Head of caudate nucleus (tissue), 42 donors: Measurements from ENCODE around the gene PADI1.

Experiments
- DNase-seq, 42 donors: peaks; one replicate each; pipeline versions ENCODE4 v3.0.0 to v3.0.0-alpha.2; 2020 to 2021; ENCODE audit warnings: mixed read lengths in 7 of 42
- intact Hi-C: fragments of 100-400 bp; cut with DNase I; formaldehyde crosslinking; loops from one replicate; pipeline ENCODE4 v1.15.0; 2022

Gene PADI1

DNA sequence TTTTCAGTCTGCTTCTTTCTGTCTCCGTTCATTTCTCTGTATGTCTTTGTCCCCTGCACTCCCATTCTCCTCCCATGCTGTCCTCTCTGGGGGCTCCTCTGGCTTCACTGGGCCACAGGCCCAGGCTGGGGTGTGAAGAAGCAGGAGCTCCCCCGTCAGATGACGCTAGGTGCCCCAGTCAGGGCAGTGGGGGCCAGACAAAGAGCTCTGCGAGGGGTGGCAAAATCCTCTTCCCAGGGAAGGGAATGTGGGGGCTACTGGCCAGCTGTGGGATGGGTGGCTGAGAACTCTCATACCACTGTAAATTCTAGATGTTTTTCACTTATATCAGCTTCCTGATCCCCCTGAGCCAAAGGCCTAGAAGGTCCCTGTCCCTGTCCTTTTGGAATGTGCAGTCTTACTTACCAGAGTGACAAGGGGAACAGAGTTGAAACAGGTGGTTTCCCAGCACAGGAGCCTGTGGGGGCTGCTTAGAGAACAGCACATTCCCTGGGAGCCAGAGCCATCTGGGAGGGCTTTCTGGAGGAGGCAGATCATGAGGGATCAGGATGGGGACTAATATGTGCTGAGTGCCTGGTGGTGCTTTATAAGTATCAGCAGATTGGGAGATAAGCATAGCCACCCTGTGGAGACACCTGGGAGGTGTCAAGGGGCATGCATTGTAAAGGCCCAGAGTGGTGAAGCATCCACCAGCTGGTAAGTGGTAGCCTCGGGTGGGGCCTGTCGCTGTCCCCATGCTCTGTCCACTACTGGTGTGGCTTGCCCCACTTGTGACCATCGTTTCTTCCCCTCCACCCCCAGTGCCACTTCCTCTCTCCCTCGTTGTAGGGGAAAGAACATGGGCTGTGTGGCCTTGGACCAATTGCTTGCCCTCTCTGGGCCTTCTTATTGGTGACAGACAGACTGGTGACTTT lies 10.1 kb upstream of the PADI1 start:
- DNase-seq: peak in 6 of 42 donors; percentile 1 to 31 (median 11)
- intact Hi-C loops: no loop called here

DNA sequence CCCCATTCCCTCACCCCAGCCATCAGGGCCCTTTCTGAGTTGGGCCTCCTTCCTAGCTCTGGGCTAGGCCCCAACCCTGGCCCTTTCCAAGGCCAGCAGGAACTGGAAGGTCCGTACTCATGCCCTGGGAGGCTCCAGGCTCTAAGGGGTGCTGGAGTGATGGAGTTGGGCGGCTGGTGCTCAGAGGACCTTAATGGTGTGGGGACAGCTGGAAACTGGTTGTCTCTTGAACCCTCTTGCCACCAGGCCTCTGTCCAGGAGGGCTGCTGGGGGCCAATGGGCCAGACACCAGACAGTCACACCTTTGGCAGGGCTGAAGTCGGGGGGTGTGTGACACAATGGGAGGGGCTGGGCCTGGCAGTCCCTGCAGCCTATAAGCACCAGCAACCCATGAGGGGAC lies 9.2 kb upstream of the PADI1 start:
- peak in 8 of 42 donors; percentile 0 to 22 (median 9) for DNase-seq
- intact Hi-C loops: no loop called here

DNA sequence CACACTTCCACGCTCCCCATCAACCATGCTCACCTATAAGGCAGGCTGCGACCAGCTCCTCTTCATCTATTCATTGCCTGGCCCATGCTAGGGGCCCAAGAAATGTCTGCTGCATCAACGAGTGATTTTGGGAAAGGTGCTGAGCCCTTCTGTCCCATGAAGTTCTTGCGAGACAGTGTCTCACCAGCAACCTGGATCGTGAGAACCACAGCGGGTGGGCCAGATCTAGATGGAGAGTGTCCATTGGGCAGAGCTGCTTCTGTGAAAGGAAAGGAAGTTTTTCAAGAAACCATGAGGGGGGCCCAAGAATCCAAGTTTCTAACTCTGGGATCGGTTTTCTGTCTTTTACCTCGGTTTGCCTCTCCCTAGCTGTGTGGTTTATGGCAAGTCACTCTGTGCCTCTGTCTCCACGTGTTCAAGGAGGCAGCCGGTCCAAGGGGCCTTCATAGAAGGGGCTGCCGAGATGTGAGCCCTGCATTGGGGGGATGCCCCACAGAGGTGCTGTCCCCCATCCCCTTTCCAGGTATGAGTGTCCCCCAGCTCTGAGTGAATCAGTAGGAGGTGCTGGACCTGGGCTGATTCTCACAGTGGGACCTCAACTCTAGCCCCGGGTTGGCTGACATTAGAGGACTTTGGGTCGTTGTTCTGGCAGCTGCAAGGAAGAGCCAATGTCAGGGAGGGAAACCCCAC lies 8.3 kb upstream of the PADI1 start:
- DNase-seq: peak in 12 of 42 donors; percentile 1 to 19 (median 8)

DNA sequence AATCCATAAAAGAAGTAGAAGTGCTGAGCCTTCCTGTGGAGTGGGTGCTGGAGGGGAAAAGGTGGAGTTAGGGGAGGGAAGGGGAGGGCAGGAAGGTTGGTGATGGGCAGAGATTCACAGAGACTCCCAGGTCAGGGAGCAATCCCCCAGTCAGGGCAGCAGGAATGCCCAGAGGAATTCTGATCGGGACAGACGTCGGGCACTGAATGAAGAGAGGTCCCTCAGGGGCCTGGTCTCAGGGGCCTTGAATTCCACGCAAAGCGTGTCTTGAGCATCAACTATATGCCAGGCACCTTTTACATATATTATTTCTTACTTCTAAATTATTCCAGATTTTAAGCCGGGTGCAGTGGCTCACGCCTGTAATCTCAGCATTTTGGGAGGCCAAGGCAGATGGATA lies 7.2 kb upstream of the PADI1 start:
- intact Hi-C loops: no loop called here
- DNase-seq: peak in 6 of 42 donors; percentile 1 to 23 (median 4)

More for the DNA sequence above, 8.3 kb upstream of the PADI1 start:
- intact Hi-C loops: no loop called here

DNA sequence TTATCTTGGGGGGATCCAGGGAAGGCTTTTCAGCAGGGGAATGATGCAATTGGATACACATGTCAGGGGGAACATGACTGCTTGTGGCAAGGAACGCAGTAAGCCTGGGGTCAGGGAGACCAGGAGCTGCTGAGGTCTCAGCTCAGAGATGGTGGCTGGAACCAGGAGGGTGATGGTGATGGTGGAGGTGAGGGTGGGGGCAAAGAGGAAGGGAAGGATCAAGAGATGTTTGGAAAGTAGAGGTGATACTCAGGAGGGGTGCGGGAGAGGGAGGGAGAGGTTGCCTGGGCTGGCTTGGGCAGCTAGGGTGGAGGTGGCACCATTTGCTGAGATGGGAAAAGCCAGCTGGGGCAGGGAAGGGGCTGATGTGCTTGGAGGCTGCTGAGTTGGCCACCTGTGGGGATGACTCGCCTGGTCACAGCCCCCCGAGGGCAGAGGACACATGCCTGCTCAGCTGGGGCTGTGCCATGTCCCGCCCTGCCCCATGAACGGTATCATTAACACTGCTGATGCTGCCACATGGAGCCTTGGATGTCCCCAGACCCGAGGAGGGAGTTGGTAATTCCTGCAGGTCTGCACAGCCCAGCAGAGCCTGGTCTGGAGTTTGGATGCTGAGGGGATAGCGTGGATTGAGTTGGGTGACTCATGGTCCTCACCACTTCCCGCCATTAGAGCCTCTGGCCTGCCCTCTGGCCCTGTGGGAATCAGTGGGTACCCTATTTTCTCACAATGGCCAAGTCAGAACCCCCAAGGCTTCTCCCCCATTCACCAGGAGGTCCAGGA lies 6.3 kb upstream of the PADI1 start:
- intact Hi-C loops: no loop called here
- DNase-seq: peak in 10 of 42 donors; percentile 1 to 31 (median 5)

DNA sequence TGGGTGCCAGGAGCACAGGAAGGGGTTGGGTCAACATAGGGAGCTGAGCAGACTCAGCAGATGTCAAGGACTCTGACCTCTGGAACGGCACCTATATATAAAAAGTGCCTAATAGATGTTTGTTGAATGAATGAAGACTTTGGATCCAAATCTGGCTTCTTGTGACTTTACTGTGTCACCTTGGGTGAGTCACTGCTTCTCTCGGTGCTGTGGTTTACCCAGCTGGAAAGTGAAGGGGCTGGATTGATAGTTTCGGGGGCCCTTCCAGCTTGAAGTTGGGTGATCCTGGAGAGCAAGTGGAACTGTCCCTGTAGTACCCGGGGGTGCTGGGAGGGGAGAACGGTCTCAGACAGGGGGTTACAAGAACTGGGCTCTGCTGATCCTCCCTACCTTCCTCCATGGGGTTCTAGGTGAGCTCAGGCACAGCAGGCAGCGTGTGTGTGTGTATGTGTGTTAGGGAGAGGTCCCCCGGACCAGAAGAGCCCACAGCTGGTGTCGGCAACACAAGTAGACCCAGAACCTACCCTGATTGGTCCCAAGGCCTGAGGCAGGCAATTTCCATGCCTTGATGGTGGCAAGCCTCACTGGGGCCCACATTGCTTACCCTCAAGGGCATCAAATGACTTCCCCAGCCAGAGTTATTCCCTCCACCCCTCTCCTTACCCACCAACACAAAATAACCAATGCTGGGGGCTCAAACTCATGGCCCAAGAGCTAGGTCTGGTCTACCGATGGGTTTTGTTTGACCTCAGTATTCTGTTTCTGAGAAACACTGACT lies 5.5 kb upstream of the PADI1 start:
- DNase-seq: peak in 8 of 42 donors; percentile 0 to 23 (median 2)
- intact Hi-C loops: loop anchor here (10.0 kb wide), 1 partner anchor 55 kb away; no protein-coding TSS in a partner anchor

DNA sequence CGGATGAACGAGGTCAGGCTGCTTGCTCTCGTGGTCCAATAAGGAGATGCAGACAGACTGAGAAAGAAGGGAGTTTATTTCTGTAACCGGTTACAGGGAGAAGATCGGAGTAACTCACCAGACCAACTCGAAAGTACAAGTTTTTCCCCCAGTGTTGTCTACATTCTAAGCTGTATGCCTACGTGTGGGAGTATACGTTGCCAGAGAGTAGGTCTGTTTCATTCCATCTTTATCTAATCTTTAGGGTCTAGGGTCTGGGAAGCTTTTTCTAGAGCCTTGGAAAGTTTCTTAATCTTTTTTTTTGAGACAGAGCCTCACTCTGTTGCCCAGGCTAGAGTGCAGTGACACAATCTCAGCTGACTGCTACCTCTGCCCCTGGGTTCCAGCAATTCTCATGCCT lies 4.7 kb upstream of the PADI1 start:
- intact Hi-C loops: loop anchor here (10.0 kb wide), 1 partner anchor 55 kb away; no protein-coding TSS in a partner anchor

DNA sequence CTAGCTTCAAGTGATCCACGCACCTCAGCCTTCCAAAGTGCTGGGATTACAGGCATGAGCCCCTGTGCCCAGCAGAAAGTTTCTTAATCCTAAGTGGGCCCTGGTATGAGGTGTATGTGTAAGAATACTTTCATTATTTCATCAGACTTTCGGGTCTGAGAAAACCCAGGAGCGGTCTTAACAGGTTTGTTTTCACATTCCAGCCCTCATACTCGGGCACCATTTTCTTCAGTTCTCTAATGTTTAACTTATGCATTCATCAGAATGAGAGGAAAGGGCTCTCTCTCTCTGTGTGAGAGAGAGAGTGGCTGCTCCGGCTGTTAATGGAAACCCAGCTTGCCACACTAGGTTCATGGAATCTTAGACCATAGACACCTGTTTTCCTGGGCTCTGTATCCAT lies 4.2 kb upstream of the PADI1 start:
- intact Hi-C loops: loop anchor here (10.0 kb wide), 1 partner anchor 56 kb away; no protein-coding TSS in a partner anchor
- DNase-seq: peak in 2 of 42 donors; percentile 13 to 25

More for the DNA sequence above, 4.7 kb upstream of the PADI1 start:
- DNase-seq: peak in 1 of 42 donors; percentile 1

DNA sequence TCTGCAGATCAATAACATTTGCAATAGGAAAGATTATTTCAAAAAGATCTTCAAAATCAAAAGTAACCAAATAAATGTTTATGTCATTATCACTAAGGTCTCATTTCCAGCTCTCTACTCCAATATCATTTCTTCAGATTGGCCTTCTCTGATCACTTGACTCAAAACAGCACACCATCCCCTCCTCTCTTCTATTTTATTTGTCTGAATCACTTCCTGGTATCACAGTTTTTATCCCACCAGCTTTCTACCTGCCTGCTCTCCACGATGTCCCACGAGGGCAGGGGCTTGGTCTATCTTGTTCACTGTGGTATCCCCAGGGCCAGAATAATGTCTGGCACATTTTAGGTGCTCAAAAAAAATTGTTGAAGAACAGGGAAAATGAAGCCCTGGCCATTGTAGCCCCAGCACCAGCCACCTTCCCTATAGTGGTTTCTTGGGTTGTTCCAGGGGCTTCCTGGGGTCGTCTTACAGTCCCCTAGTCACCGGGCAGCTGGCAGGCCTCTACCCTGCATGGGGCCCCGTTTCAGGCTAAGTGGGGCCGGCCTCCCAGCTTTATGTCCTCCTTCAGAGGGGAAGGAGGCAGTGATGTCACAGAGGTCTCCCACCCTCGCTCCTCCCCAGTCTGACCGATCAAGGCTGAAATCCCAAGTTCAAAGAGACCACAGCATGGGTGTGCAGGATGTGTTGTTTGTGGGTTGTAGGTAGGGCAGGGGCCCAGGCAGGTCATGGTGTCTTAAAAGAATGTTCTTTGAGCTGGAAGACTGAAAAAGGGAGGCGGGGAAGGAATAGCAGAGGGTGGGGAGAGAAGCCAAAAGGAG lies 3.5 kb upstream of the PADI1 start:
- intact Hi-C loops: loop anchor here (10.0 kb wide), 1 partner anchor 57 kb away; no protein-coding TSS in a partner anchor
- peak in 11 of 42 donors; percentile 0 to 30 (median 8) for DNase-seq

DNA sequence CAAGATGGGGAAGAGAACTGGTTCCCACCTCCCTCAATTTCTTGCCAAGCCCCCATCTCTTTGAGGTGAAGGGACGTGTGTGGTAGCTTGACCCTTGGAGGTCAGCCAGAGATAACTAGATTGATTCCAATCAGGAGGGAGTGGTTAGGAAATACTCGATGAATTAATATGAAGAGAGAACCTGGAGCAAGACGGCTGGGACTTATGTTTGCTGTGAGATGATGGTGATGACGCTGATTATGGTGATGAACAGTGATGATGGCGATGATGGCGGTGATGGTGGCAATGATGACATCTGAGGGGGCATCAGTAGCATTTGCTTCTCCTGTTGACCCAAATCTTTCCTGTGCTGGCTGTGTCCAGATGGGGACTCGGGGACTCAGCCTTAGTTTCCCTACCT lies 724 bp downstream of the PADI1 start:
- DNase-seq: no peak
- intact Hi-C loops: loop anchor here (10.0 kb wide), 1 partner anchor 61 kb away; no protein-coding TSS in a partner anchor

DNA sequence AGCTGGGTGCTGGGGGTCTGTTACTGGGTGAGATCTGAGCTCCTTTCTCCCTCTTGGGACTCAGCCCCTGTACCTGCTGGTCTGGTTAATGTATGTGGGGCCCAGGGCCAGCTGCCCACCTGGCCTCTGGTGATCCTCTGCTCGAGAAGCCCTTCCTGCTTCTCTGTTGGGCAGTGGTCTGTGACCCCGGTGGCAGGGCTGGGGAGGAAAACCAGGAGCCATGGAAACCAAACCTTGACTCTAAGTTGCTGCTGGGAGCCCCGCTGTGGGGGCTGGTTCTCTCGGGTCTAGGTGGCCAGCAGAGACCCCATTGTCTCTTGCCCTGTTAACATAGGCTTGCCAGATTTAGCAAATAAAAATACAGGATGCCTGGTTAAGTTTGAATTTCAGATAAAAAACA lies 1.3 kb downstream of the PADI1 start:
- intact Hi-C loops: loop anchor here (10.0 kb wide), 1 partner anchor 61 kb away; no protein-coding TSS in a partner anchor
- DNase-seq: no peak

DNA sequence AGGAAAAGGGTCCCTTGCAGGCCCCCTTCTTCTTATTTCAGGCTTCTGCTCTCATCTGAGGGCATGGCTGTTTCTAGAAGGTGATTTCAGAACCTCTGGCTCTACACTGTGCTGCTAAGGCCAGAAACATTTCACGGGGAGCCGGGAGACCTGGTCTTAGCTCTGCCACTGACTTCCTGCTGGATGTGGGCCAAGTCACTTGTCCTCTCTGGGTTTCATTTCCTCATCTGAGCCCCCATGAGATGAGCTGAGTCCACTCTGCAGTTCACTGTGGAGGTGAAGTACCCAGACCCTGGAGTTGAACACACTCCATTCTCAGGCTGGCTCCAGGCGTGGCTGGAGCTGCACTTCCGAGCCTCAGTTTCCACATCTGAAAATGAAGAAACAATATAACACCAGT lies 2.1 kb downstream of the PADI1 start:
- peak in 39 of 42 donors; percentile 8 to 70 (median 45) for DNase-seq
- intact Hi-C loops: loop anchor here (10.0 kb wide), 1 partner anchor 62 kb away; no protein-coding TSS in a partner anchor

DNA sequence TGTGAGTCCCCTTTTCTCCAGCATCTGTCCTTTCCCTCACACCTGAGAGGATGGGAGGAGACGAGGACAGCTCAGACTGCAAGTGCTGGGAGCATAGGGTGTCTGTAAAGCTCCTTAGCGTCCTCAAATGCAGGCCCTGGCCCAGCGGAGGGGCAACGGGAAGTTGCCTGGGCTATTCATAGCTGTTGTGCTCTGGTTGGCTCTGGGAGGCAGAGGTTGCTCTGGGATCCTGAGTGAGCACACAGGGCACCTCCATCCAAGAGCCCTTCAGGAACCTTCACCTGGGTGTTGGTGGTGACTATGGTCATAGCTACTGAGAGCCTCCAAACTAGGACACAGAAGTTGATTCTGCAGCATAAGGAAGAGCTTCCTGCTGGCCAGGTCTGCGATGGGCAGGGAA lies 2.6 kb downstream of the PADI1 start:
- peak in 14 of 42 donors; percentile 6 to 45 (median 18) for DNase-seq

DNA sequence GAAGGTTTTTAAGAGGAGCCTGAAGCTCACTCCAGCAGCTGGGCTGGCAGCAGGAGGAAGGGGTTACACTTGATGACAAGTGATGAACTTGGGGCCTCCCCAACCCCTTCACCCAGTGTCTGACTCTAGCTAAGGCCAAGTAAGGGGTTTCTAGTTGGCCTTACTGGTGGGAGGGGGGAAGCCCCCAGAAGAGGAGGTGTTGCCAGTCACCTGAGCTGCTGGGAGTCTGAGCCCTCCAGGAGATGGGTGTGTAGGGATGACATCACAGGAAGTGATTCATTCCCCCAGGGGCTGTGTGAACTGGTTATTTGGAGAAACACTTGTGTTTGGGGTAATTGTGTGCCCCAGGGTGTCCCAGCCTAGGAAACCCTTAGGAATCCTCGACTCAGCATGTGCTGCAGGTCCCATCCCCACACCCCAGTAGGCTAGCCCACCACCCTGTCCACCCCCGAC lies 3.1 kb downstream of the PADI1 start:
- intact Hi-C loops: loop anchor here (10.0 kb wide), 1 partner anchor 63 kb away; no protein-coding TSS in a partner anchor
- no peak for DNase-seq

More for the DNA sequence above, 2.6 kb downstream of the PADI1 start:
- intact Hi-C loops: loop anchor here (10.0 kb wide), 1 partner anchor 63 kb away; no protein-coding TSS in a partner anchor

DNA sequence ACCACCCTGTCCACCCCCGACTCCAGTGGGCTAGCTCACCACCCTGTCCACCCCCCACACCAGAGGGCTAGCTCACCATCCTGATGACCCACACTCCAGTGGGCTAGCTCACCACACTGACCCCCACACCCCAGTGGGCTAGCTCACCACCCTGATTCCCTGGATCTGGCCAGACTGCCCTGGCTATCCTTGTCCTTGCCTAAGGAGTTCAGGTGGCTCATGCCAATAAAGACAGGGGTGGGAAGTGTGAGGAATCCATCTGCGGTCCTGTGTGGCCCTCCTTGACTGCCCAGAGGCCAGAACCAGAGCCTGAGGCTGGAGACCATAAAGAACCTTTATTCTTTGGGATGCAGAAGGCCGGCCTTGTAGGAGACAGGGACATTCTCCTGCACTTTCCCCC lies 3.6 kb downstream of the PADI1 start:
- intact Hi-C loops: loop anchor here (10.0 kb wide), 1 partner anchor 64 kb away; no protein-coding TSS in a partner anchor
- DNase-seq: no peak

DNA sequence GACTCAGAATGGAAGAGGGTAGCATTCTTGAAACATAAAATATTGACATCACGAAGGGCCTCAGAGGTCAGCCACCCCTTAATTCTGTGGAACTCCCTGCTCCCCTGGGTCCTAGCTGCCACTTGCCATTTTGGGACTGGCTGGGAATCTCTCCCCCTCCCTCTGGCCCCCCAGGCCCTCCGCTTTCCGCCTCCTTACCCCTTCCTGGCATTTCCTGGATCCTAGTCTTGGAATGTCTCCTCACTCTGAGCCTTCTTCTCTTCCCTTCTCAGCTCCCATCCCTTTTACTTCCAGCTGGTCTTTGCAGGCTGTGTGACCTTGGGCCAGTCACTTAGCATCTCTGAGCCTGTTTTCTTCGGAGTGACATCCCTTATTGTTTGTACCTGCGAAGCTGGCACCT lies 4.5 kb downstream of the PADI1 start:
- intact Hi-C loops: loop anchor here (10.0 kb wide), 1 partner anchor 65 kb away; no protein-coding TSS in a partner anchor
- no peak for DNase-seq

DNA sequence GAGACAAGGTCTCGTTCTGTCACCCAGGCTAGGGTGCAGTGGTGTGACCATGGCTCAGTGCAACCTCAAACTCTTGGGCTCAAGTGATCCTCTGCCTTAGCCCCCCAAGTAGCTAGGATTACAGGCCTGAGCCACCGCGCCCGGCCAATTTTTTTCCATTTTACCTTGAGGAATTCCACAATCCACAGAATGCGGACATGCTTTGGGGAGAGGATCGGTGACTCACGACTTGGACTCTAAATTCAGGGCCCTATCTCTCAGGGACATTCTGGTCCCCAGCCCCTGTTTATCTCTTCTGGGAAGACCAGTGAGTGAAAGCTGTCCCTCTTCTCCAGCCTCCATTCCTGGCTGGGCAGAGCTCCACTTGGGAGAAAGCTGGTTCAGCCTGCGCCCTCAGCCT lies 5.2 kb downstream of the PADI1 start:
- intact Hi-C loops: no loop called here
- no peak for DNase-seq
